T-helper 2 cell (primary cell): ENCODE data around the gene MDH1B.

Experiments
- DNase-seq, 5 experiments: peaks; one replicate each; pipeline versions ENCODE4 v3.0.0 to v3.0.0-alpha.2; 2012 to 2022

MDH1B gene

GRCh38 chr2:206693399-206694137, 71.6 kb downstream of the MDH1B start:
- peak in 2 of 5 experiments; percentile 16 to 55 for DNase-seq

- no peak for DNase-seq
Observed at GRCh38 chr2:206692971-206693370, 72.2 kb downstream of the MDH1B start.

GRCh38 chr2:206688990-206689389, 76.1 kb downstream of the MDH1B start:
- DNase-seq = no peak

- no peak for DNase-seq
Observed at GRCh38 chr2:206688453-206688852, 76.7 kb downstream of the MDH1B start.
